Fibroblast of pulmonary artery (primary cell): Measurements from ENCODE around the gene CACNA1F.
A peak's percentile ranks its signal among the peaks of the same experiment; 100 is the strongest.

ENCODE experiments used
- DNase-seq: peaks from one replicate; pipeline ENCODE4 v3.0.0-alpha.2; 2010; ENCODE audit warnings: low read depth
- H3K4me3 ChIP-seq: replicated peaks from 2 replicates; pipeline ENCODE4 v1.5.1; 2011; ENCODE audit warnings: low read depth, mild to moderate bottlenecking, control low read depth, low read length, moderate library complexity
- TF ChIP-seq, protein P1 (sequence below): IDR thresholded peaks from 2 replicates; pipeline ENCODE4 v1.5.1; 2011; ENCODE audit warnings: mild to moderate bottlenecking, control low read depth, low read length, inconsistent platforms; ENCODE audit errors: missing control alignments

The CACNA1F gene

DNA sequence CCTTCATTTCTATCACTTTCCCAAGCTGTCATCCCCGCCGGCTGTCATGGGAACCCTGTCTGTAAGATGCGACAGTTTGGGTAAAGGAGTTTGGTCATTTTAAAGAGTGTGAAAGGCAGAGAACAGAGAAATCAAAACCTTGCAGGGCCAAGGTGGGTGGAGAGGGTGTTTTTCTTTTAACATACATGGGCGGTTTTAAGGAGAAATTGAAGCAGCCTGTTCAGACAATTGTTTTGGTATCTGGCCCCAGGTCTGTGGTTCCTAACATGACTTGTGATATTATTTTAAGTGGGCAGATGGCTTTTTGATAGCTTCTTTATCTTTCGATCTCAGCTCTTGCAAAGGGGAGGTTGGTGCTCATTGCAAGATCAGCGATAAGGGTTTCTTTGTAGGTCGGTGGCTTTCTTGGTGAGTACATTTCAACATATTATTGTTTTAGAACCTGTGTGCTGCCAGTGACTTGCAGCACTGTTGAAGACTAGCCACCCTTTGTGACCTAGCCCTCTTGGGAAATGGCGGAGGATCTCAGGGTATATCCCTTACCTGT is 40.1 kb upstream of the CACNA1F start:
- DNase-seq, result no peak
- TF ChIP-seq, protein P1, sequence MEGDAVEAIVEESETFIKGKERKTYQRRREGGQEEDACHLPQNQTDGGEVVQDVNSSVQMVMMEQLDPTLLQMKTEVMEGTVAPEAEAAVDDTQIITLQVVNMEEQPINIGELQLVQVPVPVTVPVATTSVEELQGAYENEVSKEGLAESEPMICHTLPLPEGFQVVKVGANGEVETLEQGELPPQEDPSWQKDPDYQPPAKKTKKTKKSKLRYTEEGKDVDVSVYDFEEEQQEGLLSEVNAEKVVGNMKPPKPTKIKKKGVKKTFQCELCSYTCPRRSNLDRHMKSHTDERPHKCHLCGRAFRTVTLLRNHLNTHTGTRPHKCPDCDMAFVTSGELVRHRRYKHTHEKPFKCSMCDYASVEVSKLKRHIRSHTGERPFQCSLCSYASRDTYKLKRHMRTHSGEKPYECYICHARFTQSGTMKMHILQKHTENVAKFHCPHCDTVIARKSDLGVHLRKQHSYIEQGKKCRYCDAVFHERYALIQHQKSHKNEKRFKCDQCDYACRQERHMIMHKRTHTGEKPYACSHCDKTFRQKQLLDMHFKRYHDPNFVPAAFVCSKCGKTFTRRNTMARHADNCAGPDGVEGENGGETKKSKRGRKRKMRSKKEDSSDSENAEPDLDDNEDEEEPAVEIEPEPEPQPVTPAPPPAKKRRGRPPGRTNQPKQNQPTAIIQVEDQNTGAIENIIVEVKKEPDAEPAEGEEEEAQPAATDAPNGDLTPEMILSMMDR, result no peak

GRCh38 chrX:49272421-49272820 is 39.3 kb upstream of the CACNA1F start:
- DNase-seq, result no peak
- TF ChIP-seq, protein P1, result no peak
- H3K4me3 ChIP-seq, result no peak overlapping the region

More for the DNA sequence above, 40.1 kb upstream of the CACNA1F start:
- no peak overlapping the region for H3K4me3 ChIP-seq

DNA sequence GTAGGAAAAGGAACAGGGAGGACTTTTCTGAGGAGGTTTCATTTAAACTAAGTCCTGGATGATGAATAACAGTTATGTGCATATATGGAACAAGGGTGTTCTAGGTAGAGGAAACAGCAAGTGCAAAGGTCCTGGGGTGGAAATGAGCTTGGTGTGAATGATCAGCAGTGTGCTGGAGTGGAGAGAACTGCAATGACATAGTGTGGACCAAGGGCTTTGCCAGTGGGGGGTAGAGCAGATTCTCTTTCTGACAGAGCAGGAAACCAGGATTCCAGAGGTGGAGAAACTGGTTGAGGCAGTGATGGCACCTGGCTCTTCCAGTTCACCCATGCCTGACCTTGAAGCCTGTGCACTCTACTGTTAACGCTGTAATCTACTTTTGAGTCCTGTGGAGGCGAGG is 38.2 kb upstream of the CACNA1F start:
- no peak overlapping the region for H3K4me3 ChIP-seq
- DNase-seq, result no peak
- TF ChIP-seq, protein P1, result no peak

DNA sequence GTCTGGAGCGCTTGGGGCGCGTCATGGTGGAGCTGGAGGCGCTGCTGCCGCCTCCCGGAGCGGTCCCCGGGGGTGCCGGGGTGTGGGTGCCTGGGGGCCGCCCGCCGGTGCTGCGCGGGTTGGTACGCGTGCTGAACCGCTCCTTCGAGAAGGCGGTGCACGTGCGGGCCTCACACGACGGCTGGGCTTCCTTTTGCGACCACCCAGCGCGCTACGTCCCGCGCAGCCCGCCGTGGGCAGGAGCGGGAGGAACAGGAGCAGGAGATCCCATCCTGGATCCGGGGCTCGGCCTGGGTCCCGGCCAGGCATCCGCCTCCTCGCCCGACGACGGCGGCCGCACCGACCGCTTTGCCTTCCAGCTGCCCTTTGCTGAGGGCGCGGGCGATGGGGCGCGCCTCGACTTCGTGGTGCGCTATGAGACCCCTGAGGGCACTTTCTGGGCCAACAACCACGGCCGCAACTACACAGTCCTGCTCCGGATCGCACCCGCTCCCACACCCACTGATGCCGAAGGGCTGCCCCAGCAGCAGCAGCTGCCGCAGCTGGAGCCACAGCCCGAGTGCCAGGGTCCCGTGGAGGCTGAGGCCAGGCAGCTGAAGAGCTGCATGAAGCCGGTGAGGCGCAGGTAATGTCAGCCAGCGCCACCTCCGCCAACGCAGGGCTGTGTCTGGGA is 37.2 kb upstream of the CACNA1F start:
- no peak for DNase-seq
- peak overlapping the region; percentile 59 for H3K4me3 ChIP-seq
- TF ChIP-seq, protein P1, result no peak

- DNase-seq, result no peak
- TF ChIP-seq, protein P1, result no peak
Observed at GRCh38 chrX:49269767-49270248, 36.7 kb upstream of the CACNA1F start, which contains the start of gene PPP1R3F. Gene PPP1R3F (plus strand): TSS chrX:49269793. CDS start chrX:49269870, 77 bp downstream.

DNA sequence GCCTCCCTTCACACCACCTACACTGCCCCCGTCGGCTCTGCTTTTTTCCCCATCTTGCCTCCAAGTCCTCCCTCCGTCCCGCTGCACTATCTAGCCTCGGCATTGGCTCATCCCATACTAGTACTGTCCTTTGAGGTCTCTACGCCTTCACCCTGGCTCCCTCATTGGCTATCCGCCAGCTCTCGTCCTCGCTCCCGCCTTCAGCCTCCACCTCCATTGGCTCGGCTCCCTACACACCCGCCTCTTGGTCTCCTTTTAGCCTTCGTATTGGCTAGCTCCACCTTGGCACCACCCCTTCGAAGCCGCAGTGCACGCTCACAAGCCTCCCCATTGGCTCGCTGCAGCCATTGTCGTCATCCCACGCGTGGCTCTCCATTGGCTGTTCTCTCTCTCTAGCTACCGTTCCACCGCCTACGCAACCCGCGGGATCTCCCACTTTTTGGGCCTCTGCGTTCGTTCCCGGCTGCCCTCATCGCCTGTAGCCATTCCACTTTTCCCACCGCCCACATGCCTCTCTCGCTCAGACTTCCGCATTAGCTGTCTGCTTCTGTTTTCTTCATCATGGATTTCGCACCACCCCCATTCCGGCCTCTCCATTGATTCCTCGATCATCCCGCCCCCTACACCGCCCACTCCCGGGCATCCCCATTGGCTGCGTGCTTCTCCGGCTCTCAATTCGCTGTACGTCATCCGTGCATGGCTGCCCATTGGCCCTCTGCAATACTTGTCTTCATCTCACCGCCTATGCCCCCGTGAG is 36.0 kb upstream of the CACNA1F start:
- H3K4me3 ChIP-seq, result peak overlapping the region; percentile 71
- DNase-seq, result peak; percentile 98
- TF ChIP-seq, protein P1, result no peak

More at GRCh38 chrX:49269767-49270248, 36.7 kb upstream of the CACNA1F start, which contains the start of gene PPP1R3F:
- H3K4me3 ChIP-seq, result peak within 1 kb of the TSS; percentile 71
